Measurements from ENCODE around the gene SLC2A5. TPM values are rescaled to one million over a fixed set of nuclear protein-coding genes. Genes with fewer than 3 reads are reported as not detected.

SLC2A5 gene
- total and polyA plus RNA-seq, 2 of the 4 experiments (the other 2 are of a cell fraction), result 0.03 to 0.18 TPM

GRCh38 chr1:9093091-9093490 is 23.7 kb upstream of the SLC2A5 start:
- ATAC-seq (ENCODE audit: low read depth) (no peak), DNase-seq (no peak)
- no peak overlapping the region for H2AK5ac ChIP-seq (ENCODE audit: low read depth, low read length)
- H3K36me3 ChIP-seq (ENCODE audit: control insufficient read depth, insufficient read depth, low read length), result no peaks in the 10 kb centered on the region
- H3K4me2 ChIP-seq (ENCODE audit: low read depth, low read length), result no peak overlapping the region
- no peak overlapping the region for H4K5ac ChIP-seq (ENCODE audit: low read depth, low read length)
- H3K14ac ChIP-seq (replicated peaks; ENCODE audit: low read depth, low read length), result no peak overlapping the region
- H3K4me1 ChIP-seq (ENCODE audit: control insufficient read depth, insufficient read depth, low read length), result no peaks in the 10 kb centered on the region
- ChIA-PET CTCF (no interaction called here), POLR2A (ENCODE audit: unreplicated experiment) (no interaction called here)
- dilution Hi-C loops (cut with HindIII; ENCODE audit: low sequenced_read_pairs, unreplicated experiment), result no loop called here
- H3K18ac ChIP-seq (ENCODE audit: low read depth, low read length), result no peak overlapping the region
- no peak for TF ChIP-seq SMC3 (IDR thresholded peaks at IDR 0.05; ENCODE audit: low read depth, low read length)
- no peak for TF ChIP-seq CTCF (conservative IDR thresholded peaks at IDR 0.05; ENCODE audit: low read depth, low read length)
- no peak for TF ChIP-seq MAZ (IDR thresholded peaks at IDR 0.05; ENCODE audit: borderline replicate concordance, low read depth, low read length)
- no peak for TF ChIP-seq MXI1 (IDR thresholded peaks at IDR 0.05; ENCODE audit: borderline replicate concordance, low read depth, low read length)
- no peak for TF ChIP-seq RCOR1 (IDR thresholded peaks at IDR 0.05; ENCODE audit: insufficient replicate concordance, low read length)
- TF ChIP-seq MAFK (IDR thresholded peaks at IDR 0.05; ENCODE audit: low read depth, low read length), result no peak
- no peak for TF ChIP-seq BHLHE40 (IDR thresholded peaks at IDR 0.05; ENCODE audit: low read depth, low read length)
- no peak for TF ChIP-seq RAD21 (IDR thresholded peaks at IDR 0.05; ENCODE audit: low read length)
- H2AFZ ChIP-seq (replicated peaks; ENCODE audit: low read length, poor library complexity), result no peak overlapping the region
- intact Hi-C loops (cut with micrococcal nuclease), result no loop called here
- no peak overlapping the region for H3K27ac ChIP-seq (ENCODE audit: insufficient read depth, low read length)
- 78% methylated on average over 3 of the region's 6 CpGs; no CpG with 5 or more reads in 1 of the 2 experiments for WGBS, 2 experiments (ENCODE audit: extremely low coverage in 2 of 2, insufficient read length in 1 of 2)
- H4K8ac ChIP-seq (ENCODE audit: low read depth in 2 of 2, low read length in 2 of 2), result no peak overlapping the region
- H3K9ac ChIP-seq (ENCODE audit: low read depth, low read length), result no peak overlapping the region
- H3K56ac ChIP-seq (ENCODE audit: extremely low read depth, insufficient read depth, low read length), result no peak overlapping the region
- no peak overlapping the region for H4K91ac ChIP-seq (ENCODE audit: insufficient read depth, low read depth, low read length)
- no peak overlapping the region for H3K23ac ChIP-seq (ENCODE audit: low read depth, low read length)
- no peaks in the 10 kb centered on the region for H3K79me1 ChIP-seq (ENCODE audit: low read depth in 1 of 2, low read length in 2 of 2)
- H3K27me3 ChIP-seq (ENCODE audit: control insufficient read depth, insufficient read depth, low read length), result peaks cover 46% of the 10 kb centered on the region
- BruUV-seq (replicated peaks), result no TSS peak
- in situ Hi-C loops (cut with MboI; ENCODE audit: low sequenced_read_pairs), result no loop called here
- no peak overlapping the region for H3K4ac ChIP-seq (ENCODE audit: low read depth, low read length)
- no peak overlapping the region for H2BK15ac ChIP-seq (ENCODE audit: low read depth, low read length)
- H2BK5ac ChIP-seq (ENCODE audit: low read depth, low read length, poor library complexity, severe bottlenecking), result no peak overlapping the region
- no peak overlapping the region for H2BK120ac ChIP-seq (ENCODE audit: low read depth, low read length)
- H2BK20ac ChIP-seq (ENCODE audit: low read depth, low read length), result no peak overlapping the region
- H3K4me3 ChIP-seq (ENCODE audit: insufficient read depth, low read depth, low read length), result no peak overlapping the region
- peaks cover 11% of the 10 kb centered on the region for H3K9me3 ChIP-seq (ENCODE audit: control insufficient read depth, insufficient read depth, low read length)
- no peaks in the 10 kb centered on the region for H4K20me1 ChIP-seq (ENCODE audit: insufficient read depth, low read length)
- no peak overlapping the region for H2AK9ac ChIP-seq (replicated peaks; ENCODE audit: low read depth, low read length, poor library complexity)
- H3K9me1 ChIP-seq (ENCODE audit: insufficient read depth, low read length), result no peaks in the 10 kb centered on the region
